GM10248 (cell line): Measurements from ENCODE around the gene TTC23.

ENCODE experiments used
- CTCF ChIA-PET: fragments of 300-600 bp; sonication (Branson Sonifier 250); formaldehyde crosslinking; extraction: SDS; loops from one replicate; lab custom pipeline; 2021; ENCODE audit warnings: antibody characterized with exemption; lab: Yijun Ruan, JAX
- POLR2A ChIA-PET: fragments of 350-650 bp; sonication (Branson Sonifier 250); formaldehyde crosslinking; extraction: SDS; loops from one replicate; lab custom pipeline; 2020; ENCODE audit warnings: antibody characterized with exemption; lab: Yijun Ruan, JAX
- DNase-seq: peaks from one replicate; pipeline ENCODE4 v3.0.0; 2012; ENCODE audit errors: extremely low spot score
- TF ChIP-seq, protein P1 (sequence below): IDR thresholded peaks from 2 replicates; pipeline ENCODE4 v1.5.1; 2012; ENCODE audit warnings: mild to moderate bottlenecking, low read depth; ENCODE audit errors: extremely low read depth, missing control alignments, control extremely low read depth

Gene TTC23

DNA sequence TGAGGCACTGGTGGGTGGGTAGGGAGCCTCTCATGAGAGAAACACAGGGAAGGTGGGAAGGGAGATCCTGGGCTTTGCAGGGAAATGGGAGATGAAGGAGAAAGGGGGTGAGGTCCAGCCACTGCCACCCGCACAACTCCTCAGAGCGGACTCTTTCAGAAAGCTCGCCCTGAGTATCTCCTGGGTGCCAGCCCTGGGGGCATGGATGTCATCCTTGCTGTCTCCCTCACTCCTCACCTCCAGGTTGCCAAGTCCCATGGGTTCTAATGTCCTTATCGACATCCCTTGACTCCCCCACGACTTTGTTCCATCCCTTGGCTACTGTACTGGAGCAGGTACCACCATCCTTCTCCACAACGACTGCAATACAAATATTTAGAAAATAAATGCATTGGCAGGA lies 103.6 kb downstream of the TTC23 start:
- TF ChIP-seq, protein P1, sequence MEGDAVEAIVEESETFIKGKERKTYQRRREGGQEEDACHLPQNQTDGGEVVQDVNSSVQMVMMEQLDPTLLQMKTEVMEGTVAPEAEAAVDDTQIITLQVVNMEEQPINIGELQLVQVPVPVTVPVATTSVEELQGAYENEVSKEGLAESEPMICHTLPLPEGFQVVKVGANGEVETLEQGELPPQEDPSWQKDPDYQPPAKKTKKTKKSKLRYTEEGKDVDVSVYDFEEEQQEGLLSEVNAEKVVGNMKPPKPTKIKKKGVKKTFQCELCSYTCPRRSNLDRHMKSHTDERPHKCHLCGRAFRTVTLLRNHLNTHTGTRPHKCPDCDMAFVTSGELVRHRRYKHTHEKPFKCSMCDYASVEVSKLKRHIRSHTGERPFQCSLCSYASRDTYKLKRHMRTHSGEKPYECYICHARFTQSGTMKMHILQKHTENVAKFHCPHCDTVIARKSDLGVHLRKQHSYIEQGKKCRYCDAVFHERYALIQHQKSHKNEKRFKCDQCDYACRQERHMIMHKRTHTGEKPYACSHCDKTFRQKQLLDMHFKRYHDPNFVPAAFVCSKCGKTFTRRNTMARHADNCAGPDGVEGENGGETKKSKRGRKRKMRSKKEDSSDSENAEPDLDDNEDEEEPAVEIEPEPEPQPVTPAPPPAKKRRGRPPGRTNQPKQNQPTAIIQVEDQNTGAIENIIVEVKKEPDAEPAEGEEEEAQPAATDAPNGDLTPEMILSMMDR = no peak
- DNase-seq = no peak
- POLR2A ChIA-PET = no interaction called here
- CTCF ChIA-PET = interaction anchor here (1.3 to 1.5 kb wide), 2 partner anchors 20 to 69 kb away, joined by 3 read pairs; no protein-coding TSS in a partner anchor

- POLR2A ChIA-PET = no interaction called here
- CTCF ChIA-PET = interaction anchor here (0.7 to 1.4 kb wide), 2 partner anchors 9 to 17 kb away, joined by 3 to 4 read pairs; no protein-coding TSS in a partner anchor
- no peak for DNase-seq
- TF ChIP-seq, protein P1 = no peak
Observed at GRCh38 chr15:99145005-99145404, 104.4 kb downstream of the TTC23 start.

DNA sequence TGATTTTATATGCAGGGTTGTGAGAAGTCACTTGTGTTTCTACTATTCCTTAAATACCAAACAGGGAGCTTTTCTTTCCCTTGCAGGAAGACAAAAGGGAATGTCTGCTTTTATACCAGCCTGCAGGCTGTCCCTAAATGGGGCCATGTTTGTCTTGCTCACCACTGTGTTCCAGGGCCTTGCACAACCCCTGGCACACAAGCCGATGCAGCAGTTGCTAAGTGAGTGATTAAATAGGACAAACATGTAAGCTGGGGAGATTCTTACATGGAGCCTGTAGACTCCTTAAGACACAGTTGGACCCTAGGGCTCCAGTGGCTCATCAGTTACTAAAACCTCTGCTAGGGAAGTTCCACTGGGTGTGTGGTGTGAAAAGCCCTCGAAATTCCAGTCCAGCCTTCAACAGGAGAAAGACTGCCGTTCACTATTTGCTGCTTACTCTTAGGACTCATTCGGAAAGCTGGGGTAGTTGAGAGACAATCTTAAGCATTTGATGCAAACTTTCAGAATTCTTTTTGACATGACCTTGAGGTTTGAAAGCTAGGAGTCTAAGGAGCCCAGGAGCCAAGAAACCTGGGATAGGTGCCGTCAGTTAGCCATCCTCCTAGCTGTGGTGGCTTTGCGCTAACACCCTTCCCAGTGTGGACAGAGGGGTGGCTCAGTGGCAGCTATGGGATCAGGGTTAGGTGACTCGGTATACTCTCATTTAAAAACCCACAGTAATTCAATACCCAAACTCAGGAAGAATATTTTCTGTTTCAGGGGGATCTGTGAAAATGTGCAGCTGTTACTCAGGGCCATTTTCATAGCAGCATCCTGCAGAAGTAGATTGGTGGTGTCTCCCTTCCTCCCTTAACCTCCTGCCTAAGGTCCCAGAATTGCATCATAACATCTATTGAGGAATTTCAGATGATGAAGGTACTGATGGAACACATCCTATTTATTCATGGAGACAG lies 105.4 kb downstream of the TTC23 start:
- TF ChIP-seq, protein P1 = no peak
- ChIA-PET POLR2A (no interaction called here), CTCF (interaction anchor here (0.8 to 1.4 kb wide), 2 partner anchors 8 to 38 kb away, joined by 3 to 4 read pairs; no protein-coding TSS in a partner anchor)
- no peak for DNase-seq

- POLR2A ChIA-PET = no interaction called here
- TF ChIP-seq, protein P1 = no peak
- no peak for DNase-seq
- CTCF ChIA-PET = interaction anchor here (0.8 kb wide), 1 partner anchor 8 kb away, joined by 3 read pairs; no protein-coding TSS in a partner anchor
Observed at GRCh38 chr15:99143242-99143641, 106.1 kb downstream of the TTC23 start.

DNA sequence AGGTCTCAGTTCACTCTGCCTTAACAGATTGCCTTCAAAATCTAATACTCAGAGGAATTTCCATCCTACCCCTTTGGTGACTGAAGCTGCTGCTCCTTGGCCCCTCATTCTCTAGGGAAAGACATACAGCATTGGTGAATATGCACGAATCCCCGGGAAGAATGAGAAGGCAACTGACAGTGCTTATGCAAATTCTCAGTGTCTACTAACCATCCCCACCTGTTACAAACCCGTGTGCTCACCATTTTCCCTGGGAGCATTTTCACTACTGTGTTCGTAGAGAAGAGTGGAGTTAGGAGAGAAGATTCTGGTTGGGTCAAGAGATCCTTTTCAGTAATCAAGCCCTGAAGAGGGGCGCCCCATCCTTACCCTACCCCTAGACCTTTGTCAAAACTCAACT lies 106.8 kb downstream of the TTC23 start:
- DNase-seq = no peak
- TF ChIP-seq, protein P1 = no peak
- ChIA-PET POLR2A (no interaction called here), CTCF (interaction anchor here (0.8 kb wide), 1 partner anchor 9 kb away, joined by 3 read pairs; no protein-coding TSS in a partner anchor)

DNA sequence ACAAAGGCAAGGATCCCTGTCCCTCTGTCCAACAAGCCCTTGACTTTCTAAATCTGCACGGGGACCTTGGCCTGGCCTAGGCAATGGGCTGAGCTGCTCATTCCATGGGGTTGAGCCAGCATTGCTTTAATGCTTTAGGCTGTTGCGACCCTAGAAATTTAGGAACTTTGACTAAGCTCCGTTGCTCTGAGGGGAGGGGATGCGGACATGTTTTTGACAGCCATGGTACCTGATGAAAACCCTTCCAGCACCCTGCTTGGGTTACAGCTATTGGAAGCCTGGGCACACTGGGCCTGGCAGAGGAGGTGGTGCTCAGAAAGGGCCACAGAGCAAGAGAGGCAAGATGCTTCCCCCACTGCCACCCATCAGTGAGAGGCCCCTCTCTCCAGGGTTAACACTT lies 107.4 kb downstream of the TTC23 start:
- CTCF ChIA-PET = no interaction called here
- TF ChIP-seq, protein P1 = no peak
- no peak for DNase-seq
- POLR2A ChIA-PET = no interaction called here
